Thyroid gland (tissue), 4 donors: ENCODE data around the gene TNP2.
A peak's percentile ranks its signal among the peaks of the same experiment; 100 is the strongest.

Experiments used
- POLR2A ChIP-seq, 2 donors: fragments of 450-650 bp; IDR thresholded peaks; one replicate each; pipeline ENCODE4 v1.6.1; 2017; ENCODE audit warnings: antibody characterized with exemption in 2 of 2, mild to moderate bottlenecking in 2 of 2, moderate library complexity in 1 of 2
- TF ChIP-seq, protein P1 (sequence below), 6 experiments: fragments of 200-600 bp in 3 of 6; fragments of 450-650 bp in 3 of 6; sonication (generic) in 3 of 6; IDR thresholded peaks; one replicate each; pipeline ENCODE4 v1.5.1; 2016 to 2019; ENCODE audit warnings: antibody characterized with exemption in 6 of 6, mild to moderate bottlenecking in 2 of 6, inconsistent platforms in 1 of 6, moderate library complexity in 1 of 6

- TF ChIP-seq, protein P1, sequence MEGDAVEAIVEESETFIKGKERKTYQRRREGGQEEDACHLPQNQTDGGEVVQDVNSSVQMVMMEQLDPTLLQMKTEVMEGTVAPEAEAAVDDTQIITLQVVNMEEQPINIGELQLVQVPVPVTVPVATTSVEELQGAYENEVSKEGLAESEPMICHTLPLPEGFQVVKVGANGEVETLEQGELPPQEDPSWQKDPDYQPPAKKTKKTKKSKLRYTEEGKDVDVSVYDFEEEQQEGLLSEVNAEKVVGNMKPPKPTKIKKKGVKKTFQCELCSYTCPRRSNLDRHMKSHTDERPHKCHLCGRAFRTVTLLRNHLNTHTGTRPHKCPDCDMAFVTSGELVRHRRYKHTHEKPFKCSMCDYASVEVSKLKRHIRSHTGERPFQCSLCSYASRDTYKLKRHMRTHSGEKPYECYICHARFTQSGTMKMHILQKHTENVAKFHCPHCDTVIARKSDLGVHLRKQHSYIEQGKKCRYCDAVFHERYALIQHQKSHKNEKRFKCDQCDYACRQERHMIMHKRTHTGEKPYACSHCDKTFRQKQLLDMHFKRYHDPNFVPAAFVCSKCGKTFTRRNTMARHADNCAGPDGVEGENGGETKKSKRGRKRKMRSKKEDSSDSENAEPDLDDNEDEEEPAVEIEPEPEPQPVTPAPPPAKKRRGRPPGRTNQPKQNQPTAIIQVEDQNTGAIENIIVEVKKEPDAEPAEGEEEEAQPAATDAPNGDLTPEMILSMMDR (IDR thresholded peaks at IDR 0.05) = peak in 5 of 6 experiments; percentile 63 to 84 (median 78)
- no peak for TF ChIP-seq POLR2A (IDR thresholded peaks at IDR 0.05)
These were observed 11.8 kb downstream of the TNP2 start for GRCh38 chr16:11257131-11257938.
